GM12874 (cell line): ENCODE results near the gene ALS2.

Source experiments
- CTCF ChIP-seq: IDR thresholded peaks from 2 replicates; pipeline ENCODE4 v1.5.1; 2011; ENCODE audit warnings: low read depth, mild to moderate bottlenecking, control low read depth, low read length, moderate library complexity; ENCODE audit not compliant: insufficient read depth

The ALS2 gene

GRCh38 chr2:201746551-201746950 is 34.2 kb downstream of the ALS2 start:
- no peak for TF ChIP-seq CTCF

- TF ChIP-seq CTCF, result no peak
Measured at GRCh38 chr2:201735486-201735885, 45.2 kb downstream of the ALS2 start.

- TF ChIP-seq CTCF, result no peak
Measured at GRCh38 chr2:201734111-201734510, 46.6 kb downstream of the ALS2 start.

GRCh38 chr2:201733544-201733943 is 47.2 kb downstream of the ALS2 start:
- TF ChIP-seq CTCF, result no peak

GRCh38 chr2:201730651-201731285 is 50.0 kb downstream of the ALS2 start:
- no peak for TF ChIP-seq CTCF

GRCh38 chr2:201715459-201715858 is 65.3 kb downstream of the ALS2 start:
- TF ChIP-seq CTCF, result no peak

- no peak for TF ChIP-seq CTCF
Measured at GRCh38 chr2:201712726-201713125, 68.0 kb downstream of the ALS2 start.
